ENCODE data around the gene FARP2.
"Not testable (repeated sequence)": the region's sequence is repeated elsewhere in the genome, so short reads cannot be mapped to it uniquely, and the experiment has no call there.

The FARP2 gene

DNA sequence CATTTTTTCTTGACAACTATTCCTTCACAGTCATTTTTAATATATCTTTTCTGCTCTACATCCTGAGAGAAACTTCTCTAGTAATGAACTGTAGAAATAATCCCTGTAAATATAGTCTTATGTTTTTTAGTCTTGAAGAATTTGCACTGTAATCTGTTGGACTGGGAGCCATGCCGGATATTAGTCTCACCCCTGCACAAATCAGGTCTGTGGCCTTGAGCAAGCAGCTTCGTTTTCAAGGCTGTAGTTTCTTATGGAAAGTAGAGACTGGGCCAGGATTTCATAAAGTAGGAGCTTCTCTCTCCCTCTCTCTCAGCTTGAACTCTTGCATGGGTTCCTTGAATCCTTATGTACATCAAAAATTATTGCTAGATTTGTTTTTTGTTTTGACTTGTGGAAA is 8.7 kb downstream of the FARP2 start:
- DNase-seq (ENCODE audit: low spot score): no peak

DNA sequence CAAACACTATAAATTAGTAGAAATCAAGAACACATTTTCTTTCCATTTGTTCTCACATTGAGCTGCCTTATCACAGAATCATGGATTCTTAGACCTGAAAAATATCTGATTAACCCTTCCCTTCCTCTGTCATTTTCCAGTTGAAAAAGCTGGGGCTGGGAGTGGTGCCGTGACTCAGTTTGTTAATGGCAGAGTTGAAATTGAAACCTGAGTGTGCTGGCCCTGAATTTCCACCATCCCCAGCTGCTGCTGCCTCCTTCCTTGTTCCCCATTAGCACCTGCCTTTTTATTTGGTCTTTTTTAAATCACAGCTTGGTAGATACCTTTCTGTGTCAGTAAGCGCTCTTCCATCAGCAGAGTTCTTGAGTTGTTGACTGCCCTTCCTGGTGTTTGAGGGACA is 10.6 kb downstream of the FARP2 start:
- no peak for DNase-seq (ENCODE audit: low spot score)

DNA sequence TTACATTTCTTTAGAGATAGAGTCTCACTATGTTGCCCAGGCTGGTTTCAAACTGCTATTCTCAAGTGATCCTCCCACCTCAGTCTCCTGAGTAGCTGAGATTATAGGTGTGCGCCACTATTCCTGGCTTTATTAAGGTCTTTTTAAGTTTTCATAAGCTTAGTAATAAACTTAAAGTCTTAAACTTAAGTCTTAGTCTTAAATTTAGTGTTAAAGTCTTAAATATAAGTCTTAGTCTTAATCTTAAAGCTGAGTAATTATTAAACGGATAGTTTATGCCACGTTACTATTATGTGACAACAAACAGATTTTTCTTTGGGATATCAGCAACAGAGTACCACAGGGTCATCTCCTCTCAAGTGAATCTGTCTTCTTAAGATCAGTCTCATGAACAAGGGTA is 12.6 kb downstream of the FARP2 start:
- DNase-seq (ENCODE audit: low spot score): no peak

DNA sequence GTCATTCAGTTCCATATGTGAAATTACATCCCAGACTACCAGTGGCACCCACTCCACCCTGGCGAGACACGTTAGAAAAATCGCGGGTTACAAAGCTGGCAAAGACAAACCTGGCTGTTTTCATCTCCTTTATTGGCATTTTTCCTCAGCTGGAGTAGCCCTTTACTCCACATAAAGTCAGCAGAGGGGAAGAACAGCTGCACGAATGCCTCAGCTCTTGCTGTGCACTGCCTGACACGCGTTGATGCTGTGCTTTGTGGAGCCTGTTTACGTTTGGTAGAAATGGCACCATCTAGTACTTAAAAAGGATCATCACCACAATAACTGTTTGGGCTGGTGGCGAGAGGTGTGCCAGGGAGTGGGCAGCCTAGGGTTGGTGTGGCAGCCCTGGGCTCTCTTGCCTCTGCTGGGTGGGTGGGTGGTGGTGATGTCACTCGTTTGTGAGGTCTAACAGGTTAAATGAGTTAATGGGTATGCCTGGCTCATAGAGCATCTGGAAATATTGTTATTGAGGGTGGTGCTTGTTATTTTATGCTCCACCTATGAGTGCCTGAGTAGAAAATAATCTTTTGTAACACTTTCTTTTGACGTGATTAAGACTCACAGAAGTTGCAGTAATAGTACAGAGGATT is 16.4 kb downstream of the FARP2 start:
- DNase-seq (ENCODE audit: low spot score): no peak

GRCh38 chr2:241373446-241373845 is 17.4 kb downstream of the FARP2 start:
- DNase-seq (ENCODE audit: low spot score): no peak

GRCh38 chr2:241373906-241374305 is 17.8 kb downstream of the FARP2 start:
- not testable (repeated sequence) for DNase-seq (ENCODE audit: low spot score)

DNA sequence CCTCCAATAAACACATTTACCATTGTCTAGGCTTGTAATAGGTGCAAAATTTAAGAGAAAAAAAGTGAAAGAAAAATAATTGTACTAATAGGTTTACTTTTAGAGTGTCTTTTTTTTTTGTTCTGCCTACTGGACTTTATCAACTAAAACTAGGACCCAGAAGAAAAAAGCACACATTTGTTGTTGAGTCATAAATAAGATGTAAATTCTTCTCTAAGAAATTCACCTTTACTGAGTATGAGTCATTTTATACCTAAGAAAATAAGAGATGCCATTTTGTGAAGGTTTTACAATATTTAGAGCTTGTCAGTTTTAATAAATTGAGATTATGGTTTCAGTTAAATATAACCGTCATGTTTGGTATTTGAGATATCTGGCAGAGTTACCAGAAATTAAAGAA is 19.2 kb downstream of the FARP2 start:
- no peak for DNase-seq (ENCODE audit: low spot score)

- no peak for DNase-seq (ENCODE audit: low spot score)
Observed at GRCh38 chr2:241376808-241377207, 20.7 kb downstream of the FARP2 start.

- no peak for DNase-seq (ENCODE audit: low spot score)
Observed at GRCh38 chr2:241378816-241379215, 22.7 kb downstream of the FARP2 start.

DNA sequence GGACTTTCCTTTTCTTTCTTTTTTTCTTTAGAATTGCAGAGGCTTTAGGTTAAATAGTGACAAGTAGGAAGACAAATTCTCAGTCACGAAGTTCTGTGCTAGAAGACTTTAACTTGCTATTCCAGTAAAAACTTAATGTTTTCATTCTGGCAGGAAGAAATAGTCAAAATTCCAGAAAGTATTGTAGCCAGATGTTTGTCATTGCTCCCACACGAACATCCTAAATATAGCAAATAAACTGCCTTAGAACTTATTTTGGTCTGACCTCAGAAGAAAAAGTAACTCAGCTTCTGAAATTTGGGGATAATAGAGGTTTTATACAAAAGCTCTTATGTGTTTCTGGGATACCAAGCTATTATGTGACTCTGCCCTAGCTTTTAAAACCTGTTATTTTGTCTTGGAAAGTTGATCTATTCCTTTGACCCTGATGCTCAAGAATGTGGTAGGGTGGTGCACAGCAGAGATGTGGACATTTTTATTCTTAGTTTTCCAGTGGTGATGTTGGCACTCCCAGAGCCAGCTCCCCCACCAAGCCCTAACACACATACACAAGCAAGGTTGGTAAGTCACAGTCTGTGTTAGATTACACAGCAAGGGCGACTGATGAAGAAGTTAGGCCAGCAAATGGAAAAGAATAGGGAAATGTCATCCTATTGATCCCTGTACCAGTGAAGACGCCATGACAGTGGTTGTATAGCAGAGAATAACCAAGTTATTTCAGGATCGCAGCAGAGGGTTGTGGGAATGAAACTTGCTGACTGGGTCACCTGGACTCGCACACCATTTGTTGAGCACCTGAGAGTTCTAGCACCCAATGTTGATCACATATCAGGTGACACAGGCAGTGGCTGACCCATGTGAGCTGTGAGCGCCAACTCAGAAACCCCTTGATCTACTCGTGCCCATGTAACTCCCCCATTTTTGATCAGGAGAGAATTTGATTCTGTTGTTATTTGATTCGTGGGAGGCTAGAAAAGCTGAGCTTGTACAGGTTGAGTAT is 23.7 kb downstream of the FARP2 start:
- DNase-seq (ENCODE audit: low spot score): no peak

DNA sequence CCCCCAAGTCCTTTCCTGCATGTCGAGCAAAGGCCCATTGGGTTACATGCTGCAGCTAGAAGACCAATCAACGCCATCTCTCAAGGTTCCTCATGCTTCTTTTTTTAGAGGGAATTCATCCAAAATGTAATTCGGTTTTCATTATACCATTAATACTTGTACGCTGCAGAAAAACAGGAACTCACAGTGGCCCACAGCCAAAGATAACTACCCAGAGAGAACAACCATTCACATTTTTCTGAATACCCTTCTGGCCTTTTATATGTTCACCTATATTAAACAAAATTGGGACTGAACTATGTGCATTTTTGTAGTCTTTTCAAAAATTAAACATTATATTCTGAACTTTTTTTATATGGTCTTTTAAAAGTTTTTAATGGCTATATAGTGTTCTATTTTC is 25.8 kb downstream of the FARP2 start:
- DNase-seq (ENCODE audit: low spot score): no peak

DNA sequence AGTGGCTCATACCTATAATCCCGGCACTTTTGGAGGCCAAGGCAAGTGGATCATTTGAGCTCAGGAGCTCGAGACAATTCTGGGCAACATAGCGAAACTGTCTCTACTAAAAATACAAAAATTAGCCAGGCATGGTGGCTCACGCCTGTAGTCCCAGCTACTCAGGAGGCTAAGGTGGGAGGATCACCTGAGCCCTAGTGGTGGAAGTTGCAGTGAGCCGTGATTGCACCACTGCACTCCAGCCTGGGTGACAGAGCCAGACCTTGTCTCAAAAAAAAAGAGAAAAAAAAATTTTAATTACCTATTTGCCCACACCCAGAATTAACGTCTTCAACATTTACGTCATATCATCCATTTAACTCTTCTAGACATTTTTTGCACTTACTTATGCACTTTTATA is 29.4 kb downstream of the FARP2 start:
- not testable (repeated sequence) for DNase-seq (ENCODE audit: low spot score)

- DNase-seq (ENCODE audit: low spot score): no peak
Observed at GRCh38 chr2:241386519-241386918, 30.4 kb downstream of the FARP2 start.

DNA sequence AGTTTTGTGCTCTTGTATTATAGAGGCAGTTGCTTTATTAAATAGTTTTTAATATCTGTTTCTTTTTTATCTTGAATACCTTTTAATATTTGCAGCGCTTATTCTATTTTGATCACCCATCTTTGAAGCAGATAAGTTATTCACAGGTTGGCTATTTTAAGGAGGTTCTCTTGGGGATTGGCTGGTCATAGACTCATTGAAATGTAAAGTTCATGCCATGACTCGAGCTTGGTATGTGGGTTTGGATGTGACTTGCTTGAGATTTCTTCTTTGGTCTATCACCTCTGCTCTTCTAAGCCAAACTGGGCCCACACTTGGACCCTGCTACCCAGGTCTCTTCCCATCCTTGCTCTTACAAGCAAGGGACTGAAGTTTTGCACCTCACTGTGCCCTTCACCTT is 33.6 kb downstream of the FARP2 start:
- DNase-seq (ENCODE audit: low spot score): no peak

GRCh38 chr2:241390301-241391206 is 34.5 kb downstream of the FARP2 start:
- no peak for DNase-seq (ENCODE audit: low spot score)

DNA sequence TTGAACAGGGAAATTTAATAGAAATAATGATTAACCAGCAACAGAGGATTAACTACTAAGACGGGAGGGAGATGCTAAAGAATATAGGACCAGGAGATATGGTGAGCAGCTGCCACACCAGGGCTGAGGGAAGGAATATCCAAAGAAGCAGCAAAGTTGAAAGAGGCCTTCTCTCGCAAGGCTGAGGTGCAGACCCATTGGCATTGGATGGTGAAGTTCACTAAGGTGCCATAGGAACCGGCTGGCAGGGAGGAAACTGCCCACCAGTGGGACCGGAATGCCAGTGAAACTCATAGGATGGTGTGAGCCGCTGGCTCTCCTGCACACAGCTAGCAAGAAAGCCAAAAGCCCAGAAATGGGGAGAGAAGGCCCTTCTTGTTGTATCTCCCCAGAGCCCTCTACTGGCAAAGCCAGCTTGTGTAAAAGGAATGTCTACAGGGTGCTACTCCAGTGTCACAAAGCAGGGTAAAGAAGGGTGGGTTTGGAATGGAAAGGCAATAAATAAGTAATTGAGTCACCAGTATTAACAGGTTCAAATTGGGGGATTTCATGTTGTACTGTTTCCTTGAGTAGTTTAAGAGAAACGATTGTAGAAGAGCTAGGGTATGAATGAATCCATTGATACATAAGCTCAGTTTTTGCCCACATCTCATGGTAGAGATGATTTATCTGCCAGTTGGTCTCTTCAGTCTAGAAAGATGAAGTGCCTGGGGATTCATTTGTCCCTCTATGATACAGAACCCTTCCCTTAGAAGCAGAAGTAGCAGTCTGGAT is 36.0 kb downstream of the FARP2 start:
- DNase-seq (ENCODE audit: low spot score): no peak

DNA sequence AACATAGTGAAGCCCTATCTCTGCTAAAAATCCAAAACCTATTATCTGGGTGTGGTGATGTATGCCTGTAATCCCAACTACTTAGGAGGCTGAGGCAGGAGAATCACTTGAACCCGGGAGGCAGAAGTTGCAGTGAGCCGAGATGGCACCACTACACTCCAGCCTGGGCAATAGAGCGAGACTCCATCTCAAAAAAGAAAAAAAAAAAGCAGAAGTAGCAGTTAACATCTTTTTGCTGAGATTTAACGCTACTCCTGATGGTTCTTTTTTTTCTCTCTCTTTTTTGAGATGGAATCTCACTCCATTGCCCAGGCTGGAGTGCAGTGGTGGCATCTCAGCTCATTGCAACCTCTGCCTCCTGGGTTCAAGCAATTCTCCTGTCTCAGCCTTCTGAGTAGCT is 36.7 kb downstream of the FARP2 start:
- DNase-seq (ENCODE audit: low spot score): not testable (repeated sequence)

DNA sequence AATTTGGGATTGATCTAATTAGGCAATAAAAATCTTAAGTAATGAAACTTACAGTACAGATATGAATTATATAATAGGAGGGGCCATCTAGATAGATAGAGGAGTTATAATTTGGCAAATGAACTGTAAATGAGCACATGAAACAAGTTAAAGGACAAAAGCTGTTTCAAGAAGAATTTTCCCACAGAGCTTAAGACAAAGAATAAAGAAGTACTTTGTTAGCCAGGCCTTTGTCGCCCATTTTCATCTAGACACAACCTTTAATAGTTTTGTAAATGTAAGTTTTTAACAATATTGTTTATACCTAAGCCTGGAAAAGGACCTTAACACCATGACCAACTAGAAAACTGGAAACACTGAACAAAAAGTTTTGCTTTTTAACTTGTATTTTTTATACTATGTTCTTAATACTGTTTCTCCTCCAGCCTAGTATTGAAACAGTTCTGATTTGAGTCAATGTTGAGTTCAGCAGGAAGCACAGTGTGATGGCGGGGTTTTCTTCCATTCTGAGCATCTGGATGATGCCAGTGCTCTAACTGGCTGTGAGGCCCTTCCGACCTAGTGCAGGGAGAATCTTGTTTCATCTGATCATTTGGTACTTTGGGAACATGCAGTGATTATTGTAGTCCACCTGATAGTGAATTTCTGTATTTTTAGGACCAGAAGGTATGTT is 37.6 kb downstream of the FARP2 start:
- no peak for DNase-seq (ENCODE audit: low spot score)

- not testable (repeated sequence) for DNase-seq (ENCODE audit: low spot score)
Observed at GRCh38 chr2:241396809-241397208, 40.7 kb downstream of the FARP2 start.

- no peak for DNase-seq (ENCODE audit: low spot score)
Observed at GRCh38 chr2:241399941-241400922, 44.1 kb downstream of the FARP2 start.
